Hematopoietic multipotent progenitor cell treated with erythropoietin and hydrocortisone succinate and interleukin-3 and kit ligand, for 17 days (in vitro differentiated cells): ENCODE measurements around the gene GABBR1.

Source experiments
- DNase-seq: peaks from one replicate; pipeline ENCODE4 v3.0.0-alpha.2; 2015; ENCODE audit warnings: low spot score

GABBR1 gene

GRCh38 chr6:29527564-29527963 lies 105.4 kb downstream of the GABBR1 start:
- DNase-seq, result no peak

GRCh38 chr6:29527126-29527525 lies 105.9 kb downstream of the GABBR1 start:
- DNase-seq, result no peak

GRCh38 chr6:29525311-29525639 lies 107.7 kb downstream of the GABBR1 start:
- no peak for DNase-seq

- DNase-seq, result no peak
These were observed 108.3 kb downstream of the GABBR1 start for GRCh38 chr6:29524444-29525310.

- no peak for DNase-seq
These were observed 108.9 kb downstream of the GABBR1 start for GRCh38 chr6:29524044-29524443.

GRCh38 chr6:29522227-29522626 lies 110.8 kb downstream of the GABBR1 start:
- DNase-seq, result no peak

- no peak for DNase-seq
These were observed 111.8 kb downstream of the GABBR1 start for GRCh38 chr6:29521006-29521680.

- no peak for DNase-seq
These were observed 112.8 kb downstream of the GABBR1 start for GRCh38 chr6:29520232-29520631.

- DNase-seq, result no peak
These were observed 113.5 kb downstream of the GABBR1 start for GRCh38 chr6:29519291-29520010.

GRCh38 chr6:29517728-29518440 lies 115.1 kb downstream of the GABBR1 start:
- no peak for DNase-seq

- no peak for DNase-seq
These were observed 115.7 kb downstream of the GABBR1 start for GRCh38 chr6:29517245-29517644.

- DNase-seq, result no peak
These were observed 116.9 kb downstream of the GABBR1 start for GRCh38 chr6:29516108-29516507.

- DNase-seq, result no peak
These were observed 122.2 kb downstream of the GABBR1 start for GRCh38 chr6:29510746-29511300.

GRCh38 chr6:29510202-29510601 lies 122.8 kb downstream of the GABBR1 start:
- no peak for DNase-seq
